Left lung (tissue), 10 donors: Measurements from ENCODE around the gene MGAT5. TPM values are rescaled to one million over a fixed set of nuclear protein-coding genes. Genes with fewer than 3 reads are reported as not detected.
A peak's percentile ranks its signal among the peaks of the same experiment; 100 is the strongest.

ENCODE experiments used
- ATAC-seq: fragments of 200-7000 bp; cut with Tn5 transposase; one replicate; pipeline ENCODE4 v1.9.1; 2020; ENCODE audit warnings: moderate library complexity
- DNase-seq, 4 donors: peaks; one replicate each; pipeline ENCODE4 v3.0.0-alpha.2; 2013 to 2020
- H3K27ac ChIP-seq, 2 donors: fragments of 200-600 bp; sonication (generic) in 1 of 2; one replicate each; pipeline versions ENCODE4 v1.5.0 to v1.8.0; 2020 to 2021
- H3K27me3 ChIP-seq, 2 donors: fragments of 200-600 bp; sonication (generic) in 1 of 2; one replicate each; pipeline versions ENCODE4 v1.5.0 to v1.8.0; 2020 to 2021
- H3K36me3 ChIP-seq, 2 donors: fragments of 200-600 bp; sonication (generic) in 1 of 2; one replicate each; pipeline versions ENCODE4 v1.5.0 to v1.8.0; 2020 to 2021
- H3K4me1 ChIP-seq, 2 donors: fragments of 200-600 bp; one replicate each; pipeline ENCODE4 v1.8.0; 2021
- H3K4me3 ChIP-seq, 2 donors: fragments of 200-600 bp; sonication (generic) in 1 of 2; one replicate each; pipeline versions ENCODE4 v1.5.0 to v1.8.0; 2020 to 2021; ENCODE audit warnings: mild to moderate bottlenecking in 1 of 2
- H3K9me3 ChIP-seq, 2 donors: fragments of 200-600 bp; sonication (generic) in 1 of 2; one replicate each; pipeline versions ENCODE4 v1.5.0 to v1.8.0; 2020 to 2021
- CTCF ChIP-seq, 2 donors: fragments of 200-600 bp; sonication (generic) in 1 of 2; IDR thresholded peaks; one replicate each; pipeline versions ENCODE4 v1.5.0 to v1.8.0; 2021; ENCODE audit warnings: antibody characterized with exemption in 2 of 2
- intact Hi-C, 2 donors: fragments of 100-400 bp; cut with DNase I; formaldehyde crosslinking; loops; one replicate each; pipeline versions ENCODE4 v1.11.2 to v1.14.2; 2022
- polyA plus RNA-seq, 6 donors: library from polyadenylated mRNA; unstranded; fragments of 120-200 nt; gene quantifications; one replicate each; pipeline ENCODE4 v1.2.1, GENCODE V29; 2013; ENCODE audit not compliant: insufficient read length in 6 of 6
- total RNA-seq, 2 donors: library from RNA; stranded (reverse); fragmentation: NEBNext Ultra II Directional; extraction: Animal tissue kit (Norgen Biotek cat#: 25700); gene quantifications; one replicate each; pipeline ENCODE4 v1.2.1, GENCODE V29; 2021
- donor health status: DM: no; HTN: yes; CAD: no.
- donor health status: DM: no; HTN: no; CAD: no.

The MGAT5 gene
- total and polyA plus RNA-seq, 8 donors, result 24.5 to 57.0 (median 28.1) TPM

DNA sequence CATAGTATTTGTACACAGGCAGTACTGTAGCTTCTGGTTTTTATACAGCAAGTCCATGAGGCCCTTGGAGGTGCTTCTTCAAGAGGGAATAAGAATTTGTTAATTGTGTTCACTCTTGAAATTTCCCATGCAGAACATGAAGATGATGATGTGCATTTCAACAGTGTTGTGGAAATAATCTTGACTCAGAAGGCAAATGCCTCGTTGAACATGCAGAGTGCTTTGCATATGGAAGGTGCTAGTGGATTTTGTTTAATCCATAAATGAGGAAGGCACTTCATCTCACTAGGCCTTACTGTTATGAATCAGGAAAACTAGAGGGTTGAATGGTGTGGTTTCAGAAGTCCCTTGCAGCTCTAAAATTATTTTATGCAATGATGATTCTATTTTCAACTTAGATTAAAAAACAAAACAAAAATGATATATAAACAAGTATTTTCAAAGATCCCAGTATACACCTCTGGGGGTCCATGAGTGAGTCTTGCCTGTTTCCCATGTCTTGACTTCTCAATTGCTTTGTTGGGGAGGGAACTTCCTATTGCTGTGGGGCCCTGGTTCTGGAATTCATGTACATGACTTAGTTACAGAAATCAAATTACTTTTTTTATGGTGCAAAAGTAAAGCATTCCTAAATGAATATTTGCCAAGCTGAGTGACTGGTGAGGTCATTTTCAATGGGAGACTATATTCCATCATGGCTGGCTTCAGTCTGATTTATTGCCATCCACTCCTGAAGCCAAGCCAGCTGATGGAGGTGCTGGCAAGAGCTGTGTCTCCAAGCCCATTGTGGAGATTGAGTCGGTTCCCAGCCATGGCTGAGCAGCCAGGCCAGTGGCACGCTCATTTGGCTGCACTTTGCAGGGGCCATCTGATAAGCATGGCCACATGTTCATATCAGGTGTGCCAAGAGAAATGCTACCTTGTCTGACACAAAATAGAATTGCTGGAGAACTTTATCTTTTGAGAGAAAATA, 56.5 kb downstream of the MGAT5 start:
- no peaks in the 10 kb centered on the region for H3K36me3 ChIP-seq
- ATAC-seq (no peak), DNase-seq (no peak)
- H3K4me3 ChIP-seq, result no peak overlapping the region
- no peaks in the 10 kb centered on the region for H3K9me3 ChIP-seq
- TF ChIP-seq CTCF (IDR thresholded peaks at IDR 0.05), result no peak
- H3K27me3 ChIP-seq, result no peaks in the 10 kb centered on the region
- no peak overlapping the region for H3K27ac ChIP-seq
- intact Hi-C loops, result no loop called here
- peaks cover 3 to 18% of the 10 kb centered on the region in 2 donors for H3K4me1 ChIP-seq

- no peak for TF ChIP-seq CTCF (IDR thresholded peaks at IDR 0.05)
- no peaks in the 10 kb centered on the region for H3K36me3 ChIP-seq
- intact Hi-C loops, result no loop called here
These were observed 58.6 kb downstream of the MGAT5 start for GRCh38 chr2:134312482-134312881.

DNA sequence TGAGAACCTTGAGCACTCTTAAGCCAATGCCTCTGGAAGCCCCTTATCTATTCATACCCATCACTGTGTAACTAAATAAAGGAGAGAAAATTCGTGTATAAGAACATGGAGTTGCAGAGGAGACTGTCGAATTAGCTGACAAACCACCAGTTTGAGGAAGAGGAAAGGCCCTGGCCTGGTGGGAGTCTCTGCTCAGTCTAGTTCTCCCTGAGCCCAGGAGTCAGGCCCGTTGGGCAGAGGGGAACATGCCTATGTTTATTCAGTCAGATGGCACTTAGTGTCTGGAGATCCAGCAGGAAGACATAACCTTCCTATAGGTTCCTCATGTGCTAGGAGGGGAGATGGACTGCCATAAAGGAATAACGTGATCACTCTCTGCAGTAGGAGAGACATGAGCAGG, 60.3 kb downstream of the MGAT5 start:
- no peaks in the 10 kb centered on the region for H3K27me3 ChIP-seq
- no peaks in the 10 kb centered on the region for H3K9me3 ChIP-seq
- DNase-seq, result no peak
- intact Hi-C loops, result no loop called here
- peaks cover 0 to 15% of the 10 kb centered on the region in 2 donors for H3K36me3 ChIP-seq
- ATAC-seq, result no peak
- no peak overlapping the region for H3K27ac ChIP-seq
- TF ChIP-seq CTCF (IDR thresholded peaks at IDR 0.05), result no peak
- no peak overlapping the region for H3K4me3 ChIP-seq
- H3K4me1 ChIP-seq, result peaks cover 0 to 18% of the 10 kb centered on the region in 2 donors

More at GRCh38 chr2:134312482-134312881, 58.6 kb downstream of the MGAT5 start:
- H3K4me3 ChIP-seq, result no peak overlapping the region
- H3K9me3 ChIP-seq, result no peaks in the 10 kb centered on the region
- peak overlapping the region in 1 of 2 donors; percentile 51 for H3K27ac ChIP-seq
- DNase-seq (no peak), ATAC-seq (no peak)
- no peaks in the 10 kb centered on the region for H3K27me3 ChIP-seq
- peaks cover 0 to 18% of the 10 kb centered on the region in 2 donors for H3K4me1 ChIP-seq

- intact Hi-C loops, result no loop called here
- TF ChIP-seq CTCF (IDR thresholded peaks at IDR 0.05), result no peak
- Histone ChIP-seq H3K9me3 (no peaks in the 10 kb centered on the region), H3K27ac (no peak overlapping the region), H3K4me3 (no peak overlapping the region), H3K4me1 (peaks cover 0 to 18% of the 10 kb centered on the region in 2 donors), H3K36me3 (peaks cover 0 to 15% of the 10 kb centered on the region in 2 donors), H3K27me3 (no peaks in the 10 kb centered on the region)
- DNase-seq, result peak in 2 of 4 donors; percentile 65 to 85
- no peak for ATAC-seq
These were observed 61.0 kb downstream of the MGAT5 start for GRCh38 chr2:134314681-134315368.

DNA sequence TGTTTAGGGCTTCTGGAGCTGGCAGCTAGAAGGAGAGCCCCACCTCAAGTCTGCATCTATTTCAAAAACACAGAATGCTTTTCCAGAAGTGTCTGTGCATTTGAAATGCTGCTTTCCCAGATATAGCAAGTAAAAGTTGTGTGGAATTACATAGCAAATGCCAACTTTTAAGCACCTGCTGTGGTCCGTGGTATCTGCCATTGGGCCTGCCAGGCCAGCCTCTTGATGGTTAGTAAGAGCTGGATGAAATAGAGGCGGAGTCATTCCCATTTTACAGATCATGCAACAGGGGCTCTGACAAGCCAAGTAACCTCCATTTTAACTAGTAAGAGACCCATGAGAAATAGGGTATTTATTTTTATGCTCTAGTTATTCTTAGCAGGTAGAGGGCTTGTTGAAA, 61.6 kb downstream of the MGAT5 start:
- peak; percentile 36 for ATAC-seq
- no peak for TF ChIP-seq CTCF (IDR thresholded peaks at IDR 0.05)
- Histone ChIP-seq H3K36me3 (peaks cover 0 to 15% of the 10 kb centered on the region in 2 donors), H3K27me3 (no peaks in the 10 kb centered on the region), H3K27ac (no peak overlapping the region), H3K4me3 (no peak overlapping the region), H3K9me3 (no peaks in the 10 kb centered on the region), H3K4me1 (peaks cover 0 to 18% of the 10 kb centered on the region in 2 donors)
- intact Hi-C loops, result no loop called here
- DNase-seq, result no peak
